Panc1 (cell line): ENCODE data around the gene SNHG17.

Experiments used
- CTCF ChIP-seq: fragments of 450-650 bp; IDR thresholded peaks from 2 replicates; pipeline ENCODE4 v1.5.1; 2017; ENCODE audit warnings: mild to moderate bottlenecking
- SIN3A ChIP-seq: IDR thresholded peaks from 2 replicates; pipeline ENCODE4 v1.6.1; 2012; ENCODE audit warnings: low read depth, mild to moderate bottlenecking, low read length, moderate library complexity, borderline replicate concordance; ENCODE audit not compliant: insufficient read depth

GRCh38 chr20:38445381-38445796, 10.3 kb upstream of the SNHG17 start:
- TF ChIP-seq CTCF (no peak), SIN3A (no peak)
